CD4-positive, alpha-beta T cell treated with Interleukin-21 for 1 hour (primary cell): ENCODE measurements around the gene USP26.
"Not testable (repeated sequence)": the region's sequence is repeated elsewhere in the genome, so short reads cannot be mapped to it uniquely, and the experiment has no call there.

Experiments
- DNase-seq: peaks from one replicate; pipeline ENCODE4 v3.0.0-alpha.2; 2020

USP26 gene

DNA sequence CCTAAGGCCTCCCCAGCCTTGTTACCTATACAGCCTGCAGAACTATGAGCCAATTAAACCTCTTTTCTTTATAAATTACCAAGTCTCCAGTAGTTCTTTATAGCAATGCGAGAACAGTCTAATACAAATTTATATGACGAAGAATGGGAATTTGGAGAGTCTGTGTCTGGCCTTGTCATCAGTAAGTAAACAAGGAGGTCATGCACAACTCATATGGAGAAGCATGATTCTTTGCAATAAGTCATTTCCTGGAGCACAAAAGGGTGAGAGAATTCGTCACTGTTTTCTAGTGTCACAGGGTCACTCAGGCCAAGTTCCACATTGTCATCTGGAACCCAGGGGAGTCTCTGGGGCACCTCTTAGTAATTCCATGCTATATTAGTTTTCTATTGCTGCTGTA, 89.5 kb downstream of the USP26 start:
- DNase-seq: no peak

- no peak for DNase-seq
Measured at GRCh38 chrX:133005616-133006015, 91.3 kb downstream of the USP26 start.

- no peak for DNase-seq
Measured at GRCh38 chrX:133005042-133005441, 91.9 kb downstream of the USP26 start.

DNA sequence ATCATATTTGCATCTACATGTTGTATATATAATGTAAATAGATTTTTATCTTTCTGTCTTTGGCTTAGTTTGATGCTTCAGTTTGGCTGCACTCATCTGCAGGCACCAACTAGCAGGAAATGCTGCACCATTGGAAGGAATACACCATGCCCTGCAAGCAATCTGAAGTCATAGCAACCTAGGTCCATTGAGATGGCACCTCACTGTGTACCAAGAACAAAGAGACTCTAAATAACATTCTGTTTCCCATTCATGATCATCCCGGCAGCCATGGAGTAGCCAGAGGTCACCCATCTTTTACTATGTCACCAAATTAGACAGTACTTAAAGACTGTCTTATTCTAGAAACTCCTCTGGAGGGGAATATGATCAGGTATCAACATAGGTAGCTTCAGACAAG, 97.7 kb downstream of the USP26 start:
- DNase-seq: no peak

DNA sequence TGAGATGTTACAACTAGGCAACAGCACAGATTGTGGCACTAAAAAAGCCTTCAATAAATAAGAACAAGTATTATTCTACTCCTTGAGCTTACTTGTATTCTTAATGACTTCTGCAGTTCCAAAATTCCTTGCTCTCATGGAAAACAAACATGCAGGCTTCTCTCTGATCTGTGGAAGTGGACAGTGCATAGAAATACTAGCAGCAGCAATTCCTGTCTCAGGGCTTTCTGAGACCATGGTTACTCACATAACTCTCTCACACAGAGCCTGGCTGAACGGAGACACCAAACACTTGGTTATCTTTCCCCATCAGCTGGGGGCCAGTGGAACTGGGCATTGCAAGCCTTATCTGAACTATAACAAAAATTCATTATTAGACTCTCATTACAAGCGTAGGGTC, 106.1 kb downstream of the USP26 start:
- DNase-seq: no peak

- DNase-seq: no peak
Measured at GRCh38 chrX:132986556-132986955, 110.4 kb downstream of the USP26 start.

GRCh38 chrX:132984058-132984650, 112.8 kb downstream of the USP26 start:
- DNase-seq: no peak

- no peak for DNase-seq
Measured at GRCh38 chrX:132983496-132983895, 113.4 kb downstream of the USP26 start.

GRCh38 chrX:132980035-132980434, 116.9 kb downstream of the USP26 start:
- not testable (repeated sequence) for DNase-seq
